ENCODE data around the gene GALNTL6.

GRCh38 chr4:173073939-173074500 is 1260.8 kb downstream of the GALNTL6 start:
- TF ChIP-seq POLR2AphosphoS5 (IDR thresholded peaks at IDR 0.05) (no peak), CTCF (IDR thresholded peaks at IDR 0.05) (no peak), POLR2A (IDR thresholded peaks at IDR 0.05) (no peak), EP300 (IDR thresholded peaks at IDR 0.05) (no peak)

Measured in suprapubic skin (tissue), 4 donors.